H9 (cell line): ENCODE results near the gene MED22. TPM values are rescaled to one million over a fixed set of nuclear protein-coding genes. Genes with fewer than 3 reads are reported as not detected.

Experiments
- DNase-seq: peaks from one replicate; pipeline ENCODE4 v3.0.0-alpha.2; 2017
- H2AFZ ChIP-seq: one replicate; pipeline ENCODE4 v1.6.1; 2013; ENCODE audit warnings: mild to moderate bottlenecking, low read length, control low read depth, moderate library complexity
- H2AK5ac ChIP-seq: 2 replicates; pipeline ENCODE4 v1.6.1; 2013; ENCODE audit warnings: low read length, control low read depth, mixed read lengths; ENCODE audit not compliant: insufficient read length
- H2BK120ac ChIP-seq: one replicate; pipeline ENCODE4 v1.6.1; 2013; ENCODE audit warnings: low read depth, mild to moderate bottlenecking, low read length, control low read depth, inconsistent platforms; ENCODE audit not compliant: poor library complexity, severe bottlenecking
- H2BK12ac ChIP-seq: 2 replicates; pipeline ENCODE4 v1.6.1; 2013; ENCODE audit warnings: low read length, control low read depth, mixed read lengths, low read depth; ENCODE audit not compliant: insufficient read length
- H2BK15ac ChIP-seq: 2 replicates; pipeline ENCODE4 v1.6.1; 2013; ENCODE audit warnings: low read depth, low read length, control low read depth
- H2BK20ac ChIP-seq: one replicate; pipeline ENCODE4 v1.6.1; 2013; ENCODE audit warnings: low read depth, mild to moderate bottlenecking, low read length, control low read depth, inconsistent platforms; ENCODE audit not compliant: poor library complexity, severe bottlenecking
- H2BK5ac ChIP-seq: 2 replicates; pipeline ENCODE4 v1.6.1; 2013; ENCODE audit warnings: low read length, control low read depth, mixed read lengths; ENCODE audit not compliant: insufficient read length
- H3K14ac ChIP-seq: 2 replicates; pipeline ENCODE4 v1.6.1; 2013; ENCODE audit warnings: low read length, control low read depth; ENCODE audit not compliant: insufficient read depth
- H3K18ac ChIP-seq: 2 replicates; pipeline ENCODE4 v1.6.1; 2013; ENCODE audit warnings: low read depth, mild to moderate bottlenecking, mixed read lengths, low read length, control low read depth; ENCODE audit not compliant: insufficient read length
- H3K23ac ChIP-seq: 2 replicates; pipeline ENCODE4 v1.6.1; 2013; ENCODE audit warnings: low read length, control low read depth, mixed read lengths, low read depth; ENCODE audit not compliant: insufficient read length
- H3K23me2 ChIP-seq: 2 replicates; pipeline ENCODE4 v1.6.1; 2013; ENCODE audit warnings: low read depth, mild to moderate bottlenecking, mixed read lengths, low read length, control low read depth; ENCODE audit not compliant: insufficient read length, poor library complexity, severe bottlenecking
- H3K27ac ChIP-seq: 2 replicates; pipeline ENCODE4 v1.5.1; 2013; ENCODE audit warnings: low read length, control low read depth, mixed read lengths, low read depth; ENCODE audit not compliant: insufficient read length
- H3K27me3 ChIP-seq: 2 replicates; pipeline ENCODE4 v1.6.1; 2013; ENCODE audit warnings: low read length, control low read depth, inconsistent platforms; ENCODE audit not compliant: insufficient read depth
- H3K4ac ChIP-seq: 2 replicates; pipeline ENCODE4 v1.6.1; 2013; ENCODE audit warnings: low read depth, mild to moderate bottlenecking, control low read depth, inconsistent platforms, low read length, moderate library complexity
- H3K4me1 ChIP-seq: 2 replicates; pipeline ENCODE4 v1.6.1; 2013; ENCODE audit warnings: low read length, control low read depth, inconsistent platforms; ENCODE audit not compliant: insufficient read depth
- H3K4me2 ChIP-seq: 2 replicates; pipeline ENCODE4 v1.6.1; 2013; ENCODE audit warnings: low read length, control low read depth, mixed read lengths; ENCODE audit not compliant: insufficient read length, insufficient read depth
- H3K56ac ChIP-seq: 2 replicates; pipeline ENCODE4 v1.6.1; 2013; ENCODE audit warnings: low read depth, mild to moderate bottlenecking, mixed read lengths, low read length, control low read depth; ENCODE audit not compliant: insufficient read length
- H3K79me1 ChIP-seq: 2 replicates; pipeline ENCODE4 v1.6.1; 2013; ENCODE audit warnings: low read depth, mild to moderate bottlenecking, moderate library complexity, low read length, control low read depth, inconsistent platforms; ENCODE audit not compliant: insufficient read depth, poor library complexity, severe bottlenecking
- H3K79me2 ChIP-seq: 2 replicates; pipeline ENCODE4 v1.6.1; 2013; ENCODE audit warnings: low read length, control low read depth, inconsistent platforms; ENCODE audit not compliant: insufficient read depth
- H3K9ac ChIP-seq: 2 replicates; pipeline ENCODE4 v1.6.1; 2013; ENCODE audit warnings: low read length, control low read depth, mixed read lengths; ENCODE audit not compliant: insufficient read length; ENCODE audit errors: extremely low read depth
- H3K9me3 ChIP-seq: one replicate; pipeline ENCODE4 v1.6.1; 2013; ENCODE audit warnings: low read depth, low read length, inconsistent platforms; ENCODE audit not compliant: control insufficient read depth
- H3T11ph ChIP-seq: one replicate; pipeline ENCODE4 v1.6.1; 2013; ENCODE audit warnings: mild to moderate bottlenecking, low read length, control low read depth, inconsistent platforms
- H4K20me1 ChIP-seq: one replicate; pipeline ENCODE4 v1.6.1; 2013; ENCODE audit not compliant: control insufficient read depth, insufficient read length, insufficient read depth
- H4K5ac ChIP-seq: 2 replicates; pipeline ENCODE4 v1.6.1; 2013; ENCODE audit warnings: low read depth, mild to moderate bottlenecking, mixed read lengths, low read length, control low read depth; ENCODE audit not compliant: insufficient read length
- H4K8ac ChIP-seq: replicated peaks from 2 replicates; pipeline ENCODE4 v1.6.1; 2013; ENCODE audit warnings: low read length, control low read depth, mixed read lengths, low read depth; ENCODE audit not compliant: insufficient read length
- H4K91ac ChIP-seq: 2 replicates; pipeline ENCODE4 v1.6.1; 2013; ENCODE audit warnings: low read depth, mild to moderate bottlenecking, moderate library complexity, mixed read lengths, low read length, control low read depth; ENCODE audit not compliant: insufficient read length
- H3K27ac Mint-ChIP-seq, 3 experiments: 2 replicates in 2 of 3; 3 replicates in 1 of 3; pipeline ENCODE4 v1.8.0; 2020 to 2021; ENCODE audit warnings: mixed read lengths in 3 of 3, mild to moderate bottlenecking in 1 of 3, moderate library complexity in 1 of 3
- H3K27me3 Mint-ChIP-seq: 2 replicates; pipeline ENCODE4 v1.8.0; 2021; ENCODE audit warnings: low read depth, mild to moderate bottlenecking, moderate library complexity, mixed read lengths
- H3K36me3 Mint-ChIP-seq, 3 experiments: 2 replicates in 2 of 3; 3 replicates in 1 of 3; pipeline ENCODE4 v1.8.0; 2020 to 2021; ENCODE audit warnings: low read depth in 3 of 3, mixed read lengths in 3 of 3; ENCODE audit not compliant: insufficient read depth in 1 of 3
- H3K4me1 Mint-ChIP-seq, 2 experiments: 2 replicates each; pipeline ENCODE4 v1.8.0; 2020; ENCODE audit warnings: mixed read lengths in 2 of 2
- H3K4me3 Mint-ChIP-seq, 2 experiments: 2 replicates in 1 of 2; 3 replicates in 1 of 2; pipeline ENCODE4 v1.8.0; 2020 to 2021; ENCODE audit warnings: mild to moderate bottlenecking in 2 of 2, mixed read lengths in 2 of 2, moderate library complexity in 1 of 2
- H3K9me3 Mint-ChIP-seq, 2 experiments: 2 replicates in 1 of 2; 3 replicates in 1 of 2; pipeline ENCODE4 v1.8.0; 2020; ENCODE audit warnings: mild to moderate bottlenecking in 2 of 2, mixed read lengths in 2 of 2, moderate library complexity in 1 of 2
- WGBS: extraction: QIAGEN DNeasy Blood & Tissue Kit; methylation state at CpG from one replicate; pipeline ENCODE4 v1.1.7; 2013; ENCODE audit warnings: missing lambda C conversion rate, low lambda C conversion rate, mixed read lengths; ENCODE audit not compliant: insufficient read length; ENCODE audit errors: extremely low coverage; 5-methylcytosine and 5-hydroxymethylcytosine counted together
- total RNA-seq: library from RNA; stranded (reverse); gene quantifications from 2 replicates; pipeline ENCODE4 v1.2.1, GENCODE V29; 2021
- TF ChIP-seq, protein P1 (sequence below): fragments of 200-600 bp; sonication (generic); conservative IDR thresholded peaks from 3 replicates; pipeline ENCODE4 v1.8.0; 2021; ENCODE audit warnings: antibody characterized with exemption, mild to moderate bottlenecking

MED22 gene
- total RNA-seq, 1 experiment from 2014 or later, result 60.1 TPM

DNA sequence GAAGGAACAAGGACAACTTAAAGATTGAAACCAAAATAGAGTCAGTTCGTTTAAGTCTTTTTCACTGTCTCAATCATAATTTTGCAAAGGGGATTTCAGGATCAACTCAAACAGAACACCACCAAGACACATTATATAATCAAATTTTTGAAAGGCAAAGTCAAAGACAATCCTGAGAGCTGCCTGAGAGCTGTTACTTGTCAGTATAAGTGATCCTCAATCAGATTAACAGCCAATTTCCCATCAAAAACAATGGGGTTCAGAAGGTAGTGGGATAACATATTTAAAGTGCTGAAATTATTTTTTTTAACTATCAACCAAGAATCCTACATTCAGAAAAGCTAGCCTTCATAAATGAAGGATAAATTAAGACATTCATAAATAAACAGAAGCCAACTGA is 53.7 kb downstream of the MED22 start:
- no peaks in the 10 kb centered on the region for H3K23me2 ChIP-seq
- no peak overlapping the region for H4K8ac ChIP-seq
- H3K79me1 ChIP-seq, result no peaks in the 10 kb centered on the region
- no peaks in the 10 kb centered on the region for H3K27me3 ChIP-seq
- H2BK120ac ChIP-seq, result no peak overlapping the region
- no peaks in the 10 kb centered on the region for H4K20me1 ChIP-seq
- TF ChIP-seq, protein P1, sequence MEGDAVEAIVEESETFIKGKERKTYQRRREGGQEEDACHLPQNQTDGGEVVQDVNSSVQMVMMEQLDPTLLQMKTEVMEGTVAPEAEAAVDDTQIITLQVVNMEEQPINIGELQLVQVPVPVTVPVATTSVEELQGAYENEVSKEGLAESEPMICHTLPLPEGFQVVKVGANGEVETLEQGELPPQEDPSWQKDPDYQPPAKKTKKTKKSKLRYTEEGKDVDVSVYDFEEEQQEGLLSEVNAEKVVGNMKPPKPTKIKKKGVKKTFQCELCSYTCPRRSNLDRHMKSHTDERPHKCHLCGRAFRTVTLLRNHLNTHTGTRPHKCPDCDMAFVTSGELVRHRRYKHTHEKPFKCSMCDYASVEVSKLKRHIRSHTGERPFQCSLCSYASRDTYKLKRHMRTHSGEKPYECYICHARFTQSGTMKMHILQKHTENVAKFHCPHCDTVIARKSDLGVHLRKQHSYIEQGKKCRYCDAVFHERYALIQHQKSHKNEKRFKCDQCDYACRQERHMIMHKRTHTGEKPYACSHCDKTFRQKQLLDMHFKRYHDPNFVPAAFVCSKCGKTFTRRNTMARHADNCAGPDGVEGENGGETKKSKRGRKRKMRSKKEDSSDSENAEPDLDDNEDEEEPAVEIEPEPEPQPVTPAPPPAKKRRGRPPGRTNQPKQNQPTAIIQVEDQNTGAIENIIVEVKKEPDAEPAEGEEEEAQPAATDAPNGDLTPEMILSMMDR, result no peak
- peaks cover 9% of the 10 kb centered on the region for H3K9me3 ChIP-seq
- H3K27me3 Mint-ChIP-seq, result peaks cover 48% of the 10 kb centered on the region
- no peak overlapping the region for H4K91ac ChIP-seq
- H3K27ac ChIP-seq, result no peak overlapping the region
- no peak overlapping the region for H2BK5ac ChIP-seq
- no peak overlapping the region for H3K14ac ChIP-seq
- H3K27ac Mint-ChIP-seq, result no peak overlapping the region
- H3K23ac ChIP-seq, result no peak overlapping the region
- H3K56ac ChIP-seq, result no peak overlapping the region
- H3K4me3 Mint-ChIP-seq, result no peak overlapping the region
- H3K36me3 Mint-ChIP-seq, result peaks cover 4 to 7% (median 6%) of the 10 kb centered on the region in 3 experiments; a peak in 3 of 7 replicates
- H3K4me2 ChIP-seq, result no peak overlapping the region
- H3K9ac ChIP-seq, result no peak overlapping the region
- no CpG with 5 or more reads among the region's 1 CpG for WGBS
- H3K4ac ChIP-seq, result no peak overlapping the region
- H3K4me1 ChIP-seq, result no peaks in the 10 kb centered on the region
- no peak overlapping the region for H3T11ph ChIP-seq
- no peak overlapping the region for H2BK12ac ChIP-seq
- no peak overlapping the region for H4K5ac ChIP-seq
- no peak overlapping the region for H2BK20ac ChIP-seq
- no peak overlapping the region for H2BK15ac ChIP-seq
- no peaks in the 10 kb centered on the region for H3K79me2 ChIP-seq
- no peak for DNase-seq
- no peak overlapping the region for H2AK5ac ChIP-seq
- peaks cover 51 to 60% of the 10 kb centered on the region in 2 experiments for H3K9me3 Mint-ChIP-seq
- H3K18ac ChIP-seq, result no peak overlapping the region
- no peak overlapping the region for H2AFZ ChIP-seq
- H3K4me1 Mint-ChIP-seq, result no peaks in the 10 kb centered on the region
